ENCODE measurements around the gene IQCK. TPM values are rescaled to one million over a fixed set of nuclear protein-coding genes. Genes with fewer than 3 reads are reported as not detected.
A peak's percentile ranks its signal among the peaks of the same experiment; 100 is the strongest.

Gene IQCK
- total RNA-seq, 2 donors from 2014 or later, result 26.0 to 42.2 TPM

- peaks cover 0 to 4% of the 10 kb centered on the region in 2 donors for H3K36me3 ChIP-seq
- intact Hi-C loops (cut with DNase I), result no loop called here
- H3K27ac ChIP-seq, result no peak overlapping the region
- no peaks in the 10 kb centered on the region for H3K27me3 ChIP-seq (replicated peaks; ENCODE audit: insufficient read depth)
- DNase-seq (ENCODE audit: low spot score), result no peak
- 98% methylated on average over 4 of the region's 4 CpGs for WGBS
- no peaks in the 10 kb centered on the region for H3K9me3 ChIP-seq
- no peak for TF ChIP-seq CTCF (IDR thresholded peaks at IDR 0.05)
- TF ChIP-seq POLR2A (IDR thresholded peaks at IDR 0.05), result no peak
- TF ChIP-seq POLR2AphosphoS5 (IDR thresholded peaks at IDR 0.05), result no peak
- H3K4me3 ChIP-seq, result no peak overlapping the region
- no peaks in the 10 kb centered on the region for H3K4me1 ChIP-seq (replicated peaks)
Measured at GRCh38 chr16:19685176-19685575, 32.9 kb upstream of the IQCK start.

GRCh38 chr16:19687279-19687678, 30.8 kb upstream of the IQCK start:
- H3K4me3 ChIP-seq, result no peak overlapping the region
- TF ChIP-seq POLR2AphosphoS5 (IDR thresholded peaks at IDR 0.05), result no peak
- no peak for TF ChIP-seq CTCF (IDR thresholded peaks at IDR 0.05)
- no peak for TF ChIP-seq POLR2A (IDR thresholded peaks at IDR 0.05)
- WGBS, result 44% methylated on average over 7 of the region's 7 CpGs
- intact Hi-C loops (cut with DNase I), result no loop called here
- peaks cover 0 to 2% of the 10 kb centered on the region in 2 donors for H3K36me3 ChIP-seq
- H3K9me3 ChIP-seq, result no peaks in the 10 kb centered on the region
- no peak for DNase-seq (ENCODE audit: low spot score)
- H3K4me1 ChIP-seq (replicated peaks), result no peaks in the 10 kb centered on the region
- no peak overlapping the region for H3K27ac ChIP-seq
- no peaks in the 10 kb centered on the region for H3K27me3 ChIP-seq (replicated peaks; ENCODE audit: insufficient read depth)

- no peak for TF ChIP-seq POLR2A (IDR thresholded peaks at IDR 0.05)
- peak; percentile 4 for TF ChIP-seq POLR2AphosphoS5 (IDR thresholded peaks at IDR 0.05)
- H3K4me1 ChIP-seq (replicated peaks), result no peaks in the 10 kb centered on the region
- no peak overlapping the region for H3K4me3 ChIP-seq
- DNase-seq (ENCODE audit: low spot score), result no peak
- no peaks in the 10 kb centered on the region for H3K9me3 ChIP-seq
- WGBS, result 76% methylated on average over 18 of the region's 18 CpGs
- intact Hi-C loops (cut with DNase I), result no loop called here
- H3K27ac ChIP-seq, result no peak overlapping the region
- no peaks in the 10 kb centered on the region for H3K27me3 ChIP-seq (replicated peaks; ENCODE audit: insufficient read depth)
- H3K36me3 ChIP-seq, result no peaks in the 10 kb centered on the region
Measured at GRCh38 chr16:19688396-19689024, 29.6 kb upstream of the IQCK start.

GRCh38 chr16:19689342-19689741, 28.7 kb upstream of the IQCK start:
- TF ChIP-seq CTCF (IDR thresholded peaks at IDR 0.05) (no peak), POLR2A (IDR thresholded peaks at IDR 0.05) (no peak), POLR2AphosphoS5 (IDR thresholded peaks at IDR 0.05) (no peak)
- 100% methylated on average over 5 of the region's 5 CpGs for WGBS
- H3K27me3 ChIP-seq (replicated peaks; ENCODE audit: insufficient read depth), result no peaks in the 10 kb centered on the region
- no peaks in the 10 kb centered on the region for H3K4me1 ChIP-seq (replicated peaks)
- H3K4me3 ChIP-seq, result no peak overlapping the region
- H3K9me3 ChIP-seq, result no peaks in the 10 kb centered on the region
- no peak for DNase-seq (ENCODE audit: low spot score)
- intact Hi-C loops (cut with DNase I), result no loop called here
- no peaks in the 10 kb centered on the region for H3K36me3 ChIP-seq
- no peak overlapping the region for H3K27ac ChIP-seq

GRCh38 chr16:19690196-19690595, 27.9 kb upstream of the IQCK start:
- no peaks in the 10 kb centered on the region for H3K9me3 ChIP-seq
- no peak for TF ChIP-seq CTCF (IDR thresholded peaks at IDR 0.05)
- TF ChIP-seq POLR2A (IDR thresholded peaks at IDR 0.05), result no peak
- no peak for TF ChIP-seq POLR2AphosphoS5 (IDR thresholded peaks at IDR 0.05)
- no peaks in the 10 kb centered on the region for H3K4me1 ChIP-seq (replicated peaks)
- WGBS, result 50% methylated on average over 4 of the region's 4 CpGs
- DNase-seq (ENCODE audit: low spot score), result no peak
- no peaks in the 10 kb centered on the region for H3K36me3 ChIP-seq
- H3K4me3 ChIP-seq, result no peak overlapping the region
- no peaks in the 10 kb centered on the region for H3K27me3 ChIP-seq (replicated peaks; ENCODE audit: insufficient read depth)
- intact Hi-C loops (cut with DNase I), result no loop called here
- peak overlapping the region in 1 of 2 donors; percentile 15 for H3K27ac ChIP-seq
